Testis (tissue), 3 donors: ENCODE measurements around the gene GRB14. TPM values are rescaled to one million over a fixed set of nuclear protein-coding genes. Genes with fewer than 3 reads are reported as not detected.
A peak's percentile ranks its signal among the peaks of the same experiment; 100 is the strongest.

ENCODE experiments used
- DNase-seq: peaks from one replicate; pipeline ENCODE4 v3.0.0-alpha.2; 2019
- H3K27ac ChIP-seq, 2 donors: fragments of 200-600 bp; sonication (generic); one replicate each; pipeline ENCODE4 v1.5.1; 2019
- H3K27me3 ChIP-seq: fragments of 200-600 bp; sonication (generic); one replicate; pipeline ENCODE4 v1.5.1; 2019
- H3K36me3 ChIP-seq: fragments of 200-600 bp; sonication (generic); one replicate; pipeline ENCODE4 v1.5.1; 2017; ENCODE audit warnings: low read depth; ENCODE audit errors: missing control alignments
- H3K4me1 ChIP-seq: fragments of 200-600 bp; sonication (generic); one replicate; pipeline ENCODE4 v1.5.1; 2019
- H3K4me3 ChIP-seq, 2 donors: fragments of 200-600 bp; sonication (generic); one replicate each; pipeline ENCODE4 v1.5.1; 2017 to 2019
- H3K9me3 ChIP-seq: fragments of 200-600 bp; sonication (generic); one replicate; pipeline ENCODE4 v1.5.1; 2017
- POLR2A ChIP-seq: fragments of 450-650 bp; IDR thresholded peaks from one replicate; pipeline ENCODE4 v1.6.1; 2017; ENCODE audit warnings: antibody characterized with exemption, mild to moderate bottlenecking, moderate library complexity
- WGBS, 2 donors: methylation state at CpG; one replicate each; pipeline ENCODE4 v1.1.5; 2018; 5-methylcytosine and 5-hydroxymethylcytosine counted together
- intact Hi-C: fragments of 100-400 bp; cut with DNase I; formaldehyde crosslinking; loops from one replicate; pipeline ENCODE4 v1.15.1; 2023; ENCODE audit warnings: low total_unique reads
- polyA plus RNA-seq: library from polyadenylated mRNA; stranded (reverse); fragments of 350-450 nt; fragmentation: Illumina TruSeq; extraction: RNeasy Lipid Tissue Mini Kit (QIAGEN cat#74804); gene quantifications from one replicate; pipeline ENCODE4 v1.2.3, GENCODE V29; 2014; ENCODE audit warnings: low read depth, low replicate concordance; ENCODE audit not compliant: insufficient read depth
- total RNA-seq, 2 donors: library from RNA; depleted of rRNA; stranded (reverse); fragments of >200 nt; gene quantifications; one replicate each; pipeline ENCODE4 v1.2.3, GENCODE V29; 2016
- TF ChIP-seq, protein P1 (sequence below), 3 experiments: fragments of 450-650 bp in 2 of 3; fragments of 200-600 bp in 1 of 3; sonication (generic) in 1 of 3; IDR thresholded peaks; one replicate each; pipeline ENCODE4 v1.5.1; 2016 to 2019; ENCODE audit warnings: antibody characterized with exemption in 3 of 3, mild to moderate bottlenecking in 2 of 3, moderate library complexity in 1 of 3

Gene GRB14
- total and polyA plus RNA-seq, 3 donors from 2014 or later = 30.6 to 67.3 (median 59.0) TPM

- no peaks in the 10 kb centered on the region for H3K4me1 ChIP-seq
- no peak for TF ChIP-seq POLR2A
- TF ChIP-seq, protein P1, sequence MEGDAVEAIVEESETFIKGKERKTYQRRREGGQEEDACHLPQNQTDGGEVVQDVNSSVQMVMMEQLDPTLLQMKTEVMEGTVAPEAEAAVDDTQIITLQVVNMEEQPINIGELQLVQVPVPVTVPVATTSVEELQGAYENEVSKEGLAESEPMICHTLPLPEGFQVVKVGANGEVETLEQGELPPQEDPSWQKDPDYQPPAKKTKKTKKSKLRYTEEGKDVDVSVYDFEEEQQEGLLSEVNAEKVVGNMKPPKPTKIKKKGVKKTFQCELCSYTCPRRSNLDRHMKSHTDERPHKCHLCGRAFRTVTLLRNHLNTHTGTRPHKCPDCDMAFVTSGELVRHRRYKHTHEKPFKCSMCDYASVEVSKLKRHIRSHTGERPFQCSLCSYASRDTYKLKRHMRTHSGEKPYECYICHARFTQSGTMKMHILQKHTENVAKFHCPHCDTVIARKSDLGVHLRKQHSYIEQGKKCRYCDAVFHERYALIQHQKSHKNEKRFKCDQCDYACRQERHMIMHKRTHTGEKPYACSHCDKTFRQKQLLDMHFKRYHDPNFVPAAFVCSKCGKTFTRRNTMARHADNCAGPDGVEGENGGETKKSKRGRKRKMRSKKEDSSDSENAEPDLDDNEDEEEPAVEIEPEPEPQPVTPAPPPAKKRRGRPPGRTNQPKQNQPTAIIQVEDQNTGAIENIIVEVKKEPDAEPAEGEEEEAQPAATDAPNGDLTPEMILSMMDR (IDR thresholded peaks at IDR 0.05) = peak in 2 of 3 experiments; percentile 11 to 25
- H3K27ac ChIP-seq = no peak overlapping the region
- DNase-seq = peak; percentile 50
- intact Hi-C loops = no loop called here
- H3K9me3 ChIP-seq = no peaks in the 10 kb centered on the region
- no peaks in the 10 kb centered on the region for H3K36me3 ChIP-seq
- 85 to 92% methylated on average over 4 of the region's 4 CpGs for WGBS, 2 donors
- no peaks in the 10 kb centered on the region for H3K27me3 ChIP-seq
- H3K4me3 ChIP-seq = no peak overlapping the region
These were observed 117.0 kb downstream of the GRB14 start for GRCh38 chr2:164504253-164504652.

- intact Hi-C loops = no loop called here
- Histone ChIP-seq H3K4me3 (no peak overlapping the region), H3K36me3 (no peaks in the 10 kb centered on the region), H3K27me3 (no peaks in the 10 kb centered on the region), H3K9me3 (no peaks in the 10 kb centered on the region), H3K27ac (no peak overlapping the region), H3K4me1 (no peaks in the 10 kb centered on the region)
- no peak for TF ChIP-seq POLR2A
- TF ChIP-seq, protein P1 (IDR thresholded peaks at IDR 0.05) = no peak
- 88 to 91% methylated on average over 2 of the region's 2 CpGs for WGBS, 2 donors
- no peak for DNase-seq
These were observed 122.4 kb downstream of the GRB14 start for GRCh38 chr2:164498836-164499235.

- TF ChIP-seq POLR2A = no peak
- TF ChIP-seq, protein P1 (IDR thresholded peaks at IDR 0.05) = no peak
These were observed 124.4 kb downstream of the GRB14 start for GRCh38 chr2:164496881-164497280.

GRCh38 chr2:164496421-164496820, 124.9 kb downstream of the GRB14 start:
- WGBS, 2 donors = 50 to 76% methylated on average over 3 of the region's 3 CpGs
- H3K4me1 ChIP-seq = no peaks in the 10 kb centered on the region
- intact Hi-C loops = no loop called here
- DNase-seq = no peak
- H3K9me3 ChIP-seq = no peaks in the 10 kb centered on the region
- TF ChIP-seq, protein P1 (IDR thresholded peaks at IDR 0.05) = no peak
- TF ChIP-seq POLR2A = no peak
- H3K27me3 ChIP-seq = no peaks in the 10 kb centered on the region
- H3K27ac ChIP-seq = no peak overlapping the region
- H3K36me3 ChIP-seq = no peaks in the 10 kb centered on the region
- no peak overlapping the region for H3K4me3 ChIP-seq

More at GRCh38 chr2:164496881-164497280, 124.4 kb downstream of the GRB14 start:
- no peaks in the 10 kb centered on the region for H3K36me3 ChIP-seq
- no peak overlapping the region for H3K27ac ChIP-seq
- DNase-seq = no peak
- no peak overlapping the region for H3K4me3 ChIP-seq
- no peaks in the 10 kb centered on the region for H3K27me3 ChIP-seq
- intact Hi-C loops = no loop called here
- 83 to 95% methylated on average over 5 of the region's 5 CpGs for WGBS, 2 donors
- H3K4me1 ChIP-seq = no peaks in the 10 kb centered on the region
- no peaks in the 10 kb centered on the region for H3K9me3 ChIP-seq

GRCh38 chr2:164495491-164496223, 125.6 kb downstream of the GRB14 start:
- Histone ChIP-seq H3K27ac (no peak overlapping the region), H3K4me1 (no peaks in the 10 kb centered on the region), H3K36me3 (no peaks in the 10 kb centered on the region), H3K27me3 (no peaks in the 10 kb centered on the region), H3K9me3 (no peaks in the 10 kb centered on the region), H3K4me3 (no peak overlapping the region)
- intact Hi-C loops = no loop called here
- no peak for DNase-seq
- TF ChIP-seq, protein P1 (IDR thresholded peaks at IDR 0.05) = peak in 1 of 3 experiments; percentile 27
- TF ChIP-seq POLR2A = no peak
- WGBS, 2 donors = 48 to 60% methylated on average over 6 of the region's 6 CpGs
